Ecto neural progenitor cell (in vitro differentiated cells): ENCODE results near the gene KRCC1.
"Not testable (repeated sequence)": the region's sequence is repeated elsewhere in the genome, so short reads cannot be mapped to it uniquely, and the experiment has no call there.

Experiments
- DNase-seq: peaks from one replicate; pipeline ENCODE4 v3.0.0-alpha.2; 2018; ENCODE audit warnings: low spot score

KRCC1 gene

DNA sequence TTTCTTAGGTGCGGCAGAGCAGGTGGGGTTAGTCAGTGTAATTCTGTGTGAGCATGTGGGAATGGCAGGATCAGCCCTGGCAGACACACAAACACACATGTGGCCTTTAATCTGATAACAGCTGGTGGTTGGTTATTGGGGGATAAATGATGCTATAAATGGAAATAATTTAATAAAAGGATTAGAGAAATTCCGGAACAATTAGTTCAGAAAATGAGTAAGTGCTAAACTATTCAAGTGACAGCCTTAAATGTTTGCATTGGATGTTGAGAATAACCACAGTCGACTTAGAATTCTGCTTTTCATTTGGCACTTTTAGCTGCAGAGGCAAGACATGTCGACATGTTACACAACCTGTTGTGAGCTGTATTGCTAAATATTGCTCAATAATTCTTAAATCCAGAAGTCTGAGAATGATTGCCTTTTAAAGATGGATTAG is 19.3 kb upstream of the KRCC1 start:
- no peak for DNase-seq

DNA sequence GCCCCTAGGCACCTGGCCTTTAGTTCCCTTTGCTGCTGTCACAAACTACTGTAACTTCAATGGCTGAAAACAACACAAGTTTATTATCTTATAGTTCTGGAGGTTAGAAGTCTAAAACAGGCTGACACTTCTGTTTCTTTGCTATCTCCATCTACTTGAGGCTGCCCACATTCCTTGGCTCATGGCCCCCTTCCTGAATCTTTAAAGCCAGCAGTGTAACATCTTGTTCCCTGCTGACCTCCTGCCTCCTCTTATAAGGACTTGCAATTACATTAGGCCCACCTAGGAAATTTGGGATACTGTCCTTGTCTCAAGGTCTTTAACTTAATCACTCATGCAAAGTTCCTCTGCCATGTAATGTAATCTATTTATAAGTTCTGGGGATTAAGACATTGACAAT is 18.6 kb upstream of the KRCC1 start:
- DNase-seq = no peak

DNA sequence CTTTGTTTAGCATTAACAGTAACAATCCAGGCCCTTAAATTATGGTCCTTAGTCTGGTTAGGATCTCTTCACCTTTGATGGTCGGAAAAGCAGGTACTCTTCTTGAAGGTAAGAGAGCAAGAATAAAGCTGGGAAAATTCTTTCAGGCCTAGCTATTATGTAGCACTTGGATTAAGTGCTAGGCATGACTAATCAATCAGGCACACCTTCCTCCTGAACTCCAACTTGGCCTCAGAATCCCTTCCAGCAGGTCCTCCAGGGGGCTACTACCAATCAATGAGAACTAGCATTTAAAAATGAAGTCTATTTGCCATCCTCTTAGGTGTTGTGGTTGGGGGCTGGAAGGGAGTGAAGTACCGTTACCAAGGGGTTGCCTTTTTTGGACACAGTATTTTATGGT is 15.8 kb upstream of the KRCC1 start:
- DNase-seq = no peak

DNA sequence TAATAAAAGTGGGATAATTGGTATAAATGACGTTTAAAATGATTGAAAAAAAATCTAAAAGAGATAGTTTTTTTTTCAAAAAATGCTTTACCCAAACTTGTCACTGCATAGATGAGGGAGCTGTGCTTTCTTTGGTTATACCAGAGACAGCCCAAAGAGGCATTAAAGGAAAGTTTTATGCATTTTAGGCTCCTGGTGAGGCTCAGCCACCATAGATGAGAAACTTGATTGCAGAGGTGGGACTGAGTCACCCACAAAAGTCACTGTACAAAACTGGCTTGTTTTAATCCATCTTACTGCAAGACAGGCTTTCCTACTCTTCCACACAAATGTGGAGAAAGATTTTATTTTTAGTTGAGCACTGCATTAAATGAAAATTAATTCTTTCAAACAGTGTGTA is 14.5 kb upstream of the KRCC1 start:
- DNase-seq = no peak

DNA sequence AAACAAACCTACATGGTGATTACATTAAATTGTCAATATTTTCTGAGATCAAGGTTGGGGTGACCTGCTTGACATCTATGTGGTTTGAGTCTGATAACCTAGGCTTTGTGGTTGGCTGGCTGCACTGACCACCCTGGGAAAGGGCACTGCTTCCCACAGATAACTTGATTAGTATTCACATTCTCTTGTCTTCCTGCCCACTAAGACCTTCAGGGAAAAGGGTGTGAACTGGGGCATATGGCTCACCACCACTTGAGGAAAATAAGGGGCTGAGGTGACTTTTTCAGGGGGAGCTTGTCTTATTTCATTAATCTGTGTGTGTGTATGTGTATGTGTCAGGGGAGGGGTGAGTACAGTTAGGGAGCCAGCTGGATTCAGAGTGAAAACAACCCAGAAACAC is 13.5 kb upstream of the KRCC1 start:
- no peak for DNase-seq

DNA sequence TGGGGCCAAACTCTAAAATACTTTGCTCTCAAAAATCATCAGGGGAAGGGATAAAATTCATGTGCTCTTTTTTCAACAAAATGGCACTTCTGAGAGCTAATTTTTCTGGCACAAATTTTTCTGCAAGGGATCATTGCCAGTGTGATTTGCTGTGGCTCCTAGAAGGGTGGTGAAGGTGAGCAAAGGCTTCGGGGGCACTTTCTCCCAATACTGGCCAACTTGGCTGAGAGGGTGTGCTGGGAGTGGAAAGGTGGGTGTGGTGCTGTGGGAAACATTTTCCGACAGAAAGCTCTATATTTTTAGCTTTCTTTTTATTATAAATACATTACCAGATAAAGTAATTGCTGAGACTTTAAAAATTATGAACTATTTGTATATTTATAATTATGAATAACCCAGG is 12.5 kb upstream of the KRCC1 start:
- no peak for DNase-seq

DNA sequence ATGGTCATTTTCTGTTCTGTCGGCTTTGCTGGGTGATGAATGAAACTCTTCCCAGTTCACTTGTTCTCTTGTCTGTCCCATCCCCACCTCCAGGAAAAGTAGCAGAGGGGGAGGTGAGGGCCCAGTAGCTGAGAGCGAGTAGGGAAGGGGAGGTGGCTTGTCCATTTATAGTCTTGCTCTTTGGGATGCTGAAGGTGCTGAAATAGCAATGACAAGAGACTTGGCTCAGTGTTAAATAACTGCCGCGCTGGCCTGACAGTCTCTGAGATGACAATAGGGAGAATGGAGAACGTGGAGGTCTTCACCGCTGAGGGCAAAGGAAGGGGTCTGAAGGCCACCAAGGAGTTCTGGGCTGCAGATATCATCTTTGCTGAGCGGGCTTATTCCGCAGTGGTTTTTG is 12.0 kb upstream of the KRCC1 start, which contains the start of gene SMYD1:
Gene SMYD1 (plus strand): TSS at position 228 of the 400 bp plus-strand sequence. CDS start 40 bp downstream, at position 268.
- DNase-seq = no peak

DNA sequence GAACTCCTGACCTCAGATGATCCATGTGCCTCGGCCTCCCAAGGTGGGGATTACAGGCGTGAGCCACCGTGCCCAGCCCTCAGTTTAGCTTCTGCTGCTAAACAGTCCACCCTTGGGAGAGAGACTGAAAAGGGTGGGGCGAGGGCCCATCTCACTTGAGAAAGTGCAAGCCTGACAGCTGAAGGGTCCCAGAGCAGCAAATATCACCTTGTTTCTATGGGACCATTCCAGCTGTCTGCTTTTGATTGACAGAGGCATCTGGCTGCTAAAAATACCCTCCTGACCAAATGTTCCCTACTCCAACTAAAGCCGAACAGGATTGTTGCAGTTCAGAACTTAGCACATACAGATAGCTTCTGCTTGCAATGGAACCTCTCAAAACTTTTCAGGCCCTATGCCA is 11.6 kb upstream of the KRCC1 start:
- no peak for DNase-seq

DNA sequence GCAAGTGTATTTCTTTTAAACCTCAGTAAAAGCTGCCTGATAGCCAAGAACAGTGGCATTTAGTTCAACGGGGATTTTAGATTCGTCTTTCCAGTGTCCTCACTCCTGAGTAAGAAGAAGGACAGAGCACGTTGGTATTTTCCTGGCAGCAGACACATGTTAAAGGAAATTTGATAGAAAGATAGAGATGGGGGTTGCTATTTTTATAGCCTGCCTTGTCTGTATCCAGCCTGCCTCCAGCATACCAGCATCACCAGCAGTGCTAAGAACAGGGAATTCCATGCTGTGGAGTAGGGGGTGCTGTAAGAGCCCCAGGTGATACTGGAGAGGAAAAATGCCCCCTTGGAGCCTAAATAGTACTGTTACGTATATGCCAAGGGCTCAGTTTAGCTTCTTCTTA is 11.0 kb upstream of the KRCC1 start:
- DNase-seq = no peak

DNA sequence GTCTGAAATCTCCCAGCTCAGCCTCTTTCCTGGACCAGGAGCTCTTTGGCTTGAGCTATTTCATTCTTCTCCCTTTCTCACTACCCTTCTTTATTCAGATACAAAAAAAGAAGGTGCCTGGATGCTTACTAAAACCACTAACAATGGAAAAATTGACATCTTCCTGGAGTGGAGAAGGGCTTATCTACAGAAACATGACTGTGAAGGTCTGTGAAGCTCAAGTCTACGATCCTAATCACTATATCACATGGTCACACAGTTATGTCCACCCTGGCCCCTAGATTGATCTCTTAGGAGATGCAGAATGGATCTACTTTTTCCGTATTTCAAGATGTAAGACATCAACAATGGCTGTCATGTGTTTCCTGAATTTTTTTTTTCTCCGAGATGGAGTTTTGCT is 5.7 kb upstream of the KRCC1 start:
- DNase-seq = no peak

DNA sequence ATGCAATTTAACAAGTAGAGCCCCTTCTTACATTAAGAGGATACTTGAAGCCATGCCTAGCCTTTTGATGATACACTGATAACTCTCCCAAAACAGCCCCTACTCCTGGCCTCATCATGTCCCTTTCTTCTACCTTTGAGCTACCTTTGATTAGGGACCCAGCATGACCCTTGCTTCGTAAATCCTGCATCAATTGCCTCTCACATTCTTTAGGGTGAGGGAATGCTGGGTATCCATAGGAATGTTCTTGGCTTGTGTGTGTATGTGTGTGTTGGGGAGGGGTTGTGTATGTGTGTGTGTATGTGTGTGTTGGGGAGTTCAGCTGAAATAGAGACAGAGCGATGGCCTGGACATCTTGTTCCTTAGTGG is 5.3 kb upstream of the KRCC1 start:
- no peak for DNase-seq

DNA sequence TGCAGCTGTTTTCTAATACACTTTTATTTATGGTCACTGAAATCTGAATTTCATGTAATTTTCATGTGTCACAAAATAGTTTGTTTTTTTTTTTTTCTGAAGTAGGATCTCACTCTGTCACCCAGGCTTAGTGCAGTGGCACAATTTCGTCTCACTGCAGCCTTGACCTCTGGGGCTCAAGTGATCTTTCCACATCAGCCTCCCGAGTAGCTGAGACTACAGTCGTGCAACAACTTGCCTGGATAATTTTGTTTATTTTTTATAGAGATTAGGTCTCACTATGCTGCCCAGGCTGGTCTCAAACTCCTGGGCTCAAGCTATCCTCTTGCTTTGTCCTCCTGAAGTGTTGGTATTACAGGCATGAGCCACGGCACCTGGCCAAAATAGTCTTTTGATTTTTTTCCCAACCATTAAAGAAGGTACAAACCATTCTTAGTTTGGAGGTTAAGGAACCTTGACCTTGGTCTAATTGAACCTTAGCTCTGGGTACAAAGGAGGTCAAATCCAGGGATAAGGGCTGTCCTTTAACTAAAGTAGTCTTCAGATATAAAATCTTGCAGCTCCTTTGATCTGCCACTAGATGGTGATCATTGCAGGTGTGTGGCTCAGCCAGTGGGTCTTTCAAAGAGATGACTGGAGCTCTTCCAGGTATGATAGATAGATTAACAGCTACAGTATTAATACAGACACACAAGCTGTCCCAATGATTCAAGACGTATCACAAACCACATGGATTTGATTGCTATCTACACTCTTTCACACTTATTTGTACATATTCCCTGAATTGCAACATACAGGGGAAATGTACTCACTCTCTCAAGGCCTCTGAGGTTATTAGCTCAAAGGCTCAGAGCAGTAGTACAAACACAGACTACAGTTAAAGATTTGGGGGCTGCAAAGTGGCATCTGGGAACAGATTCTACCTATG is 4.7 kb upstream of the KRCC1 start:
- DNase-seq = no peak

DNA sequence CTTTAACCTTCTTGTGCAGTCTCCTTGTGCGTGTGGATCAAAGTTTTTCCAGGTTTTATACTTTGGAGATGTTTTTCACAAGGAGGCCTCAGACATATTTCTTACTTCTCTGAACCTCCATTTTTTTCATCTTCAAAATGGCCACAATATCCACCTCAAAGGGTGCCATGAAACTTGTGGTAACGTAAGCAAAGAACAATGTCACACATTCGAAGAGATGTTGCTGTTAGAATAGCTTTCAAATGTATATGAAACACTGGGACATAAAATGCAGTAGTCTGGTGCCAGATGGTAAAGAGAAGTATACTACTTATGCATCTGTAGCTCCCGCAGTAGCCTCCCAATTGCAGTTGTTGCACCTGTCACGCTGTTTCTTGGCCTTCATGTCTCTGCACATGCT is 2.6 kb upstream of the KRCC1 start:
- no peak for DNase-seq

DNA sequence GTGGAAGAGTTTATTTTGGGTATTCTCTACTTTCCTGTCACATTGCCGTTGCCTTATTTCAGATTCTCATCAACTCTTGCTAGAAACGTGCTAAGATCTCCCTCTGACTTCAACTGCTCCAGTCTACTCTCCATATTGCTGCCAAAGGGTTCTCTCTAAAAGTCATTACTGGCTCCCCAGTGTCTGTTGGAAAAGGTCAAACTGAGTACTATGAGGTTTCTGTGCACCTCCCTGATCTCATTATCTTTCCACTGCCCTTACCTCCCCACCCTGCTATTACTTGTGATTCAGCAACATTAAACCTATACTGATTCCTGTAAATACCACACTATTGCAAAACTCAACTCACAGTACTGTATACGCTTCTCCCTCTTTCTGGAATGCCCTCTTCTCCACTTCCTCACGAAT is 1.9 kb upstream of the KRCC1 start:
- DNase-seq = no peak

DNA sequence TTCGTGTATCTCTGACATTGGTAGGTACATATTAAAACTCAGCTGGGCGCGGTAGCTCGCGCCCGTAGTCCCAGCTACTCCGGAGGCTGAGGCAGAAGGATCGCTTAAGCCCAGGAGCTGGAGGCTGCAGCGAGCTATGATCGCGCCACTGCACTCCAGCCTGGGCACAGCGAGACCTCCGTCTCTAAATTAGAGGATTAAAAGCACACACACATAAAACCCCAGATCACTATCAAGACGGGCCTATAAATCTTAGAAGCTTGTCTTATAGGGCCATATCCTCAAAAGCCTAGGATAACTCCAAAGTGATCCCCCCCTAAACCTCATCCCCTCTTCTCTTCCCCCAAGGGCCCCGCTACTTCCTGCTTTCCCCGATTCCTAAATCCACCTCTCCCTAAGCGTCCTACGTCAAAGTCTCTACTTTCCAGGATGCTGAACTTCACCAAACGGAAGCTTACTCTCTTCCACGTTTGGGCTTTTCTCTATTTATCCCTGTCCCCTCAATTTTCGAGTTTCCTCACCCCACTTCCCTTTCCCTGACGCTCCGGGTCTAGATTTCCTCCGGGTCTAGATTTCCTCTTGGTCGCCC is 707 bp downstream of the KRCC1 start:
- DNase-seq = no peak

DNA sequence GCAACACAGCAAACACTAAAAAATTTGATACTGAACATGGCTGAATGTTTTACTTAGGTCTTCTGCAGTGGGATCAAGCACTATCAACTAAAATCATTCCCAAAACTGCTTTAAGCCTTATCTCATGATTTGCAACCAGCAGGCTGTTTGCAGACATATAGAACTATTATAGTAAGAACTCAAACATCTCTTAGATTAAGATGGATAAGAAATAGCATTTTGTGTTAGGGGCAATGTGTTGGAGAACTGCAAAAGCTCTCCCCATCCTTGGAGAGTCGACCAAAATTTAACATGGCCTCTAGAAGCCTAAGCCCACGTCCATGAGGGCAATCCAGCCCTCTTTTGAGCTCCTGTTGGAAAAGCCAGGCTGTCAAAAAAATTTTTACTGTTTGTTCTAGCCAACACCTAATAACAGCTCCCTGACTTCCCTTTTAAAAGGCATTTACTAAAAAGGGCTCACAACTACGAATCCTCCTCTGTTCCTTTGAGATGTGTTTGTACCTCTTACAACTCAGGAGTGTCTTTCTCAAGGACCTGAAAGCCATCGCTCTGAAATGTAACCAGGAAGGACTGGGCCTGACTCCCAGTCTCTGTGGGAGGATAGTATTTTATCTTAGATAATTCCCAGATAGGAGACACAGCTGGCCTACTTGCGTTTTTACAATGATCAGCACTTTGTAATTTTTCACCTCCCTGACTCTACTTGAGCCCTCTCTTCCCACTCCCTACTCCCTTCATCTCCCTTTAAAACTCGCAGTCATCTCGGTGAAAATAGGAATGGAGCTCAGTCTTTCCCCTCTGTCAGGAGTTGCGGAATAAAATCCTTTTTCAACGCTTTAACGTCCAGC is 1.4 kb downstream of the KRCC1 start:
- DNase-seq = no peak

DNA sequence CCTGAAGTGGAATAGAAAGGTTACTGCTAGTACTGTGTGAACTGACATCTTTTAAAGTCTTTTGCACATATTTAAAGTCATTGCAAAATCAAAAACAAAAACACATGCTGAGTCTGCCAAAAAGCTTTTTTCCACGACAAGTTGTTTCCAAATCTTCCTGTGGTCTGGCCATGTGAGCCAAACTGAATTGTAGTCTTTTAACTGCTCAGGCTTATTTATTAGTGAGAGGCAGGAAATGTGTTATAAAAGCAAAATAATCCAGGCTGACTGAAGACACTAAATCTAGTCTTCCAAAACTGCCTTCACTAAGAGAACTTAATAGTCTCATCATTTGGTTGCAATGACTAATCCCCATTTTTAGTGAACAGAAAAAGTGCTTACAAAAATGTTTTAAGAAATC is 2.3 kb downstream of the KRCC1 start:
- DNase-seq = no peak

DNA sequence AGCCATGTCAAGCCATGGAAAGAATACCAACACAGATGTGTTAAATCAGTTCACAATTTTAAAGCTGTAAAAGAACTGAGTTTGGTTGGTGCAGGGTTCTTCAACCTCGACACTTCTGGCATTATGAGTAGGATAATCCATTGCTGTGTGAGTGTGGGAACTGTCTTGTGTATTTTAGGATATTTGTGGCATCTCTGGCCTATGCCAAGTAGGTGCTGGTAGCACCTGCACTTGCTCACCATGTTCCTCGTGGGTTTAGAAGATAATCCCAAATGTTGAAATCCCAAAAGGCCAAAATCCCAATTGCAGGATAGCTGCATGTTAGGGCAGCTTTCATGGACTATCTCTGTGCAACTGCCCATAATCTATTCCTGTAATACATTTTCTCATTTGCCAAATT is 3.8 kb downstream of the KRCC1 start:
- DNase-seq = no peak

DNA sequence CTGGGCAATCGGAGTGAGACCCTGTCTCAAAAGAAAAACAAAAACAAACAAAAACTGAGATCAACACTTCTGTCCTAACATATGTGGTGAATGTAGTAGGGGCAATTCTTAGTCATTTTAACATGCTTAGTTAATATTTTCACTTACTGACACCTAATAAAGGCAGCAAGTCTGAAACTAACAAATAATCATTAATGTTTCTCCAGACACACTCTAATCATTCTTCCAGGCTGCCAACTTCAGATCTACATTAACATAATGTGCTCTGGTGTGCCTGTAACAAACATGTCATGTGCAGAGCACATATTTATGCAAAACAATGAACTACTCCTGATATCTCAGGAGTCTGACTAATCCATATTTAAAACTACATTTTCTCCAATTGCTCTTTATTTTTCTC is 6.0 kb downstream of the KRCC1 start:
- DNase-seq = no peak

DNA sequence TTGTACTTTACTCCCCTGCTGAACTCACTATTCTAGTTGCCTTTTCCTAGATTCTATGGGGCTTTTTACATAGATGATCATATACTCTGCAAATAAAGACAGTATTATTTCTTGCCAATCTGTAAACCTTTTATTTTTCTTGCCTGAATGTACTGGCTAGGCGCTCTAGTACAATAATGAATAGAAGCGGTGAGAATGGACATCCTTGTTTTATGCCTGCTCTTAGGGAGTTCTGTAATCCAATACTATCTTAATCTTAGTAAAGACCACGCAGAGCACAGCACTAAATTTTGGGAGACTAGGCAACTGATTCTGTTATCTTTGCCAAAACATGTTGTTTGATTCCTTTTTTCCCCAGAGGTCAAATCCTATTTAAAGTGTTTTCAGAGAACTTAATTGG is 7.0 kb downstream of the KRCC1 start:
- no peak for DNase-seq

DNA sequence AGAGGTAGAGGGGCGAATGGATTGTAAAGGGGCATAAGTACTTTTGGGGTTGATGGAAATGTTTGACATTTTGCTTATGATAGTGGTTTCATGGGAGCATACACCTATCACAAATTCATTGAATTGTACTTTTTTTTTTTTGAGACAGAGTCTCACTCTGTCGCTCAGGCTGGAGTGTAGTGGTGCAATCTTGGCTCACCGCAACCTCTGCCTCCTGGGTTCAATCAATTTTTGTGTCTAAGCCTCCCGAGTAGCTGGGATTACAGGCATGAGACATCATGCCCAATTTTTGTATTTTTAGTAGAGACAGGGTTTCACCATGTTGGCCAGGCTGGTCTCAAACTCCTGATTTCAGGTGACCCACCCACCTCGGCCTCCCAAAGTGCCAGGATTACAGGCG is 10.0 kb downstream of the KRCC1 start:
- not testable (repeated sequence) for DNase-seq

DNA sequence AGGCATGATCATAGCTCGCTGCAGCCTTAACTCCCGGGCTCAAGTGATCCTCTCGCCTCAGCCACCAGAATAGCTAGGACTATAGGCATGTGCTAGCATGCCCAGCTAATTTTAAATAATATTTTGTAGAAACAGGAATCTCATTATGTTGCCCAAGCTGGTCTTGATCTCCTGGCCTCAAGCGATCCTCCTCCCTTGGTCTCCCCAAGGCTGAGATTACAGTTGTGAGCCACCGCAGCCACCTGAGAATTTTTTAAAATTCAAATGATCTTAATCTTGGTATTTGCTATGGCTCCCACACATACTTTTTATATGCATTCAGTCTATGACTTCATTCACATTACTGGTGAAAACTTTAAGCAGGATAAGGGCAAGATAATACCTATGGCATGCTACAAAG is 13.1 kb downstream of the KRCC1 start:
- no peak for DNase-seq
